OCI-LY7 (cell line): ENCODE data around the gene CEBPZOS. TPM values are rescaled to one million over a fixed set of nuclear protein-coding genes. Genes with fewer than 3 reads are reported as not detected.

ENCODE experiments used
- BruUV-seq: library from RNA; stranded (reverse); fragments of 400-500 nt; replicated peaks from 2 replicates; lab custom pipeline; 2021; lab: Mats Ljungman, UMichigan
- CTCF ChIA-PET: fragments of 300-600 bp; sonication (Branson Sonifier 250); formaldehyde crosslinking; loops from one replicate; lab custom pipeline; 2022; ENCODE audit warnings: antibody characterized with exemption; ENCODE audit not compliant: unreplicated experiment; lab: Charles Lee
- POLR2A ChIA-PET: fragments of 300-600 bp; sonication (Branson Sonifier 250); formaldehyde crosslinking; loops from one replicate; lab custom pipeline; 2022; ENCODE audit warnings: antibody characterized with exemption; lab: Charles Lee
- DNase-seq: peaks from one replicate; pipeline ENCODE4 v3.0.0-alpha.2; 2015; ENCODE audit warnings: low spot score
- H2AFZ ChIP-seq: fragments of 200-600 bp; sonication (generic), shearing (Covaris generic); 2 replicates; pipeline ENCODE4 v1.6.1; 2014; ENCODE audit warnings: mild to moderate bottlenecking, antibody characterized with exemption, low read length, moderate library complexity
- H3K27ac ChIP-seq: fragments of 200-600 bp; sonication (generic); 2 replicates; pipeline ENCODE4 v1.5.1; 2014; ENCODE audit warnings: mixed run types, low read depth, mild to moderate bottlenecking, moderate library complexity, low read length, inconsistent platforms; ENCODE audit not compliant: poor library complexity, severe bottlenecking
- H3K36me3 ChIP-seq: fragments of 200-600 bp; sonication (generic); 2 replicates; pipeline ENCODE4 v1.6.1; 2014; ENCODE audit warnings: mild to moderate bottlenecking, antibody characterized with exemption, low read length, moderate library complexity, mixed read lengths; ENCODE audit not compliant: insufficient read depth
- H3K4me1 ChIP-seq: fragments of 200-600 bp; sonication (generic); 2 replicates; pipeline ENCODE4 v1.5.1; 2014; ENCODE audit warnings: mild to moderate bottlenecking, low read length; ENCODE audit not compliant: insufficient read depth, poor library complexity, severe bottlenecking
- H3K4me2 ChIP-seq: fragments of 200-600 bp; sonication (generic); 2 replicates; pipeline ENCODE4 v1.6.1; 2014; ENCODE audit warnings: mild to moderate bottlenecking, low read length
- H3K4me3 ChIP-seq: fragments of 200-600 bp; sonication (generic); 2 replicates; pipeline ENCODE4 v1.5.1; 2014; ENCODE audit warnings: mild to moderate bottlenecking, low read depth, low read length; ENCODE audit not compliant: poor library complexity, severe bottlenecking
- H3K79me2 ChIP-seq: fragments of 200-600 bp; sonication (generic); 2 replicates; pipeline ENCODE4 v1.6.1; 2016; ENCODE audit warnings: low read depth, mild to moderate bottlenecking, low read length, moderate library complexity, mixed read lengths; ENCODE audit not compliant: insufficient read depth
- H3K9me2 ChIP-seq: fragments of 200-600 bp; sonication (generic); 2 replicates; pipeline ENCODE4 v1.6.1; 2016; ENCODE audit warnings: mild to moderate bottlenecking, low read length, mixed read lengths; ENCODE audit not compliant: insufficient read depth
- H3K9me3 ChIP-seq: fragments of 200-600 bp; sonication (generic); 2 replicates; pipeline ENCODE4 v1.6.1; 2014; ENCODE audit warnings: mild to moderate bottlenecking, mixed run types, low read length, mixed read lengths
- H4K20me1 ChIP-seq: fragments of 200-600 bp; sonication (generic); 2 replicates; pipeline ENCODE4 v1.6.1; 2014; ENCODE audit warnings: mild to moderate bottlenecking, antibody characterized with exemption, low read length, moderate library complexity, mixed read lengths; ENCODE audit not compliant: insufficient read depth
- CTCF ChIP-seq: fragments of 200-600 bp; sonication (generic); conservative IDR thresholded peaks from 2 replicates; pipeline ENCODE4 v1.5.1; 2014; ENCODE audit warnings: mild to moderate bottlenecking, antibody characterized with exemption, low read length, moderate library complexity, mixed read lengths
- EZH2phosphoT487 ChIP-seq: fragments of 200-600 bp; sonication (generic); IDR thresholded peaks from 2 replicates; pipeline ENCODE4 v1.6.1; 2018; ENCODE audit warnings: low read depth, borderline replicate concordance, mild to moderate bottlenecking, mixed run types, antibody characterized with exemption, low read length, moderate library complexity, mixed read lengths
- intact Hi-C: fragments of 100-400 bp; cut with micrococcal nuclease; formaldehyde crosslinking; loops from one replicate; pipeline ENCODE4 v1.10.0; 2022; ENCODE audit not compliant: unreplicated experiment
- total RNA-seq, 2 experiments: library from RNA; depleted of rRNA in 1 of 2; stranded (reverse); fragments of >200 nt in 1 of 2; shearing (Covaris generic) in 1 of 2; gene quantifications; 2 replicates each; pipeline ENCODE4 v1.2.3, GENCODE V29; 2014 to 2022

CEBPZOS gene
- total RNA-seq, 2 experiments from 2014 or later, result 31.1 to 73.6 TPM

- H2AFZ ChIP-seq, result no peak overlapping the region
- no peaks in the 10 kb centered on the region for H3K4me1 ChIP-seq
- CTCF ChIA-PET, result no interaction called here
- POLR2A ChIA-PET, result interaction anchor here (0.5 to 0.6 kb wide), 3 partner anchors 89 to 708 kb away, joined by 3 to 4 read pairs (median 3); no protein-coding TSS in a partner anchor
- H4K20me1 ChIP-seq, result no peaks in the 10 kb centered on the region
- no peaks in the 10 kb centered on the region for H3K9me2 ChIP-seq
- no peak overlapping the region for H3K27ac ChIP-seq
- no peak for TF ChIP-seq EZH2phosphoT487
- TF ChIP-seq CTCF, result peak; percentile 72
- no peaks in the 10 kb centered on the region for H3K9me3 ChIP-seq
- no TSS peak for BruUV-seq
- no peaks in the 10 kb centered on the region for H3K79me2 ChIP-seq
- no peaks in the 10 kb centered on the region for H3K36me3 ChIP-seq
- DNase-seq, result peak; percentile 43
- intact Hi-C loops, result loop anchor here (5.0 to 10.0 kb wide), 2 partner anchors 355 to 697 kb away; no protein-coding TSS in a partner anchor
- H3K4me3 ChIP-seq, result no peak overlapping the region
- H3K4me2 ChIP-seq, result no peak overlapping the region
These were observed 16.2 kb upstream of the CEBPZOS start for GRCh38 chr2:37180006-37180639.

- POLR2A ChIA-PET, result interaction anchor here (0.5 to 0.6 kb wide), 3 partner anchors 90 to 708 kb away, joined by 3 to 4 read pairs (median 3); no protein-coding TSS in a partner anchor
- no peaks in the 10 kb centered on the region for H3K36me3 ChIP-seq
These were observed 15.7 kb upstream of the CEBPZOS start for GRCh38 chr2:37180640-37181039.

More at GRCh38 chr2:37180640-37181039, 15.7 kb upstream of the CEBPZOS start:
- TF ChIP-seq CTCF (no peak; the same call in 1 of the 2 replicates), EZH2phosphoT487 (no peak)
- Histone ChIP-seq H3K9me2 (no peaks in the 10 kb centered on the region), H3K4me2 (no peak overlapping the region), H3K27ac (no peak overlapping the region), H4K20me1 (no peaks in the 10 kb centered on the region), H3K79me2 (no peaks in the 10 kb centered on the region), H3K4me1 (no peaks in the 10 kb centered on the region), H3K9me3 (no peaks in the 10 kb centered on the region), H3K4me3 (no peak overlapping the region), H2AFZ (no peak overlapping the region)
- no TSS peak for BruUV-seq
- no peak for DNase-seq
- intact Hi-C loops, result loop anchor here (5.0 to 10.0 kb wide), 2 partner anchors 354 to 697 kb away; no protein-coding TSS in a partner anchor
- CTCF ChIA-PET, result no interaction called here
